A549 (cell line): Measurements from ENCODE around the gene KIF5B.

ENCODE experiments used
- CEBPB ChIP-seq, 2 experiments: fragments of >200 bp in 1 of 2; sonication (Bioruptor Twin) in 1 of 2; formaldehyde crosslinking in 1 of 2; IDR thresholded peaks; 2 replicates each; pipeline ENCODE4 v1.6.1; 2012 to 2016
- CHD4 ChIP-seq: fragments of 200-600 bp; sonication (generic); IDR thresholded peaks from 2 replicates; pipeline ENCODE4 v1.6.1; 2016; ENCODE audit warnings: antibody characterized with exemption, mild to moderate bottlenecking, borderline replicate concordance
- EHMT2 ChIP-seq: fragments of 200-600 bp; sonication (generic); IDR thresholded peaks from 2 replicates; pipeline ENCODE4 v1.6.1; 2016; ENCODE audit warnings: antibody characterized with exemption, low read depth, mild to moderate bottlenecking, moderate library complexity
- JUN ChIP-seq, 2 experiments: fragments of >200 bp; sonication (Bioruptor Twin); formaldehyde crosslinking; IDR thresholded peaks; 2 replicates in 1 of 2; 3 replicates in 1 of 2; pipeline ENCODE4 v1.6.1; 2016 to 2017
- JUNB ChIP-seq: fragments of >200 bp; sonication (Bioruptor Twin); formaldehyde crosslinking; IDR thresholded peaks from 2 replicates; pipeline ENCODE4 v1.6.1; 2016
- KDM5A ChIP-seq: fragments of 200-600 bp; sonication (generic); IDR thresholded peaks from 2 replicates; pipeline ENCODE4 v1.6.1; 2016; ENCODE audit warnings: antibody characterized with exemption, mild to moderate bottlenecking
- MAFK ChIP-seq: fragments of 450-650 bp; IDR thresholded peaks from 2 replicates; pipeline ENCODE4 v1.6.1; 2014; ENCODE audit not compliant: partially characterized antibody
- NR3C1 ChIP-seq: fragments of >200 bp; sonication (Bioruptor Twin); formaldehyde crosslinking; IDR thresholded peaks from 3 replicates; pipeline ENCODE4 v1.6.1; 2017
- POLR2A ChIP-seq: IDR thresholded peaks from 2 replicates; pipeline ENCODE4 v1.6.1; 2012; ENCODE audit warnings: mild to moderate bottlenecking, low read length
- RAD21 ChIP-seq, 2 experiments: fragments of >200 bp in 1 of 2; sonication (Bioruptor Twin) in 1 of 2; formaldehyde crosslinking in 1 of 2; IDR thresholded peaks in 1 of 2; conservative IDR thresholded peaks in 1 of 2; 2 replicates in 1 of 2; 3 replicates in 1 of 2; pipeline ENCODE4 v1.6.1; 2012 to 2018; ENCODE audit warnings: inconsistent platforms in 1 of 2
- TP53 ChIP-seq: fragments of 250-450 bp; sonication (Bioruptor Pico); IDR thresholded peaks from 2 replicates; pipeline ENCODE4 v1.5.0; 2021; ENCODE audit warnings: mild to moderate bottlenecking, moderate library complexity
- TF ChIP-seq, protein P1 (sequence below): fragments of >200 bp; sonication (Bioruptor Twin); formaldehyde crosslinking; IDR thresholded peaks from 3 replicates; pipeline ENCODE4 v1.5.1; 2016
- TF ChIP-seq, protein P2 (sequence below): fragments of 450-650 bp; IDR thresholded peaks from 2 replicates; pipeline ENCODE4 v1.6.1; 2014; ENCODE audit warnings: antibody characterized with exemption
- TF ChIP-seq, protein P3 (sequence below): fragments of 250-450 bp; sonication (Bioruptor Pico); IDR thresholded peaks from 2 replicates; pipeline ENCODE4 v1.5.0; 2021; ENCODE audit warnings: mild to moderate bottlenecking, moderate library complexity, borderline replicate concordance

DNA sequence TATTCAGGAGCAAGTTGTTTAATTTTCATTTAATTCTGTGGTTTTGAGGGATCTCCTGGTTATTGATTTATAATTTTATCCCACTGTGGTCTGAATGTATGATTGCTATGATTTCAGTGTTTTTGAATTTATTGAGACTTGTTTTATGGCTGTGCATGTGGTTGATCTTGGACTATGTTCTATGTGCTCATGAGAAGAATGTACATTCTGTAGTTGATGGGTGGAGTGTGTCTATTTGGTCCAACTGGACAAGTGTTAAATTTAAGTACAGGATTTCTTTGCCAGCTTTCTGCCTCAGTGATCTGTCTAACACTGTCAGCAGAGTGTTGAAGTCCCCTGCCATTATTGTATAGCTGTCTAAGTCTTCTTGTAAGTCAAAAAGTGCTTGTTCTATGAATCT is 34.8 kb upstream of the KIF5B start:
- TF ChIP-seq, protein P1, sequence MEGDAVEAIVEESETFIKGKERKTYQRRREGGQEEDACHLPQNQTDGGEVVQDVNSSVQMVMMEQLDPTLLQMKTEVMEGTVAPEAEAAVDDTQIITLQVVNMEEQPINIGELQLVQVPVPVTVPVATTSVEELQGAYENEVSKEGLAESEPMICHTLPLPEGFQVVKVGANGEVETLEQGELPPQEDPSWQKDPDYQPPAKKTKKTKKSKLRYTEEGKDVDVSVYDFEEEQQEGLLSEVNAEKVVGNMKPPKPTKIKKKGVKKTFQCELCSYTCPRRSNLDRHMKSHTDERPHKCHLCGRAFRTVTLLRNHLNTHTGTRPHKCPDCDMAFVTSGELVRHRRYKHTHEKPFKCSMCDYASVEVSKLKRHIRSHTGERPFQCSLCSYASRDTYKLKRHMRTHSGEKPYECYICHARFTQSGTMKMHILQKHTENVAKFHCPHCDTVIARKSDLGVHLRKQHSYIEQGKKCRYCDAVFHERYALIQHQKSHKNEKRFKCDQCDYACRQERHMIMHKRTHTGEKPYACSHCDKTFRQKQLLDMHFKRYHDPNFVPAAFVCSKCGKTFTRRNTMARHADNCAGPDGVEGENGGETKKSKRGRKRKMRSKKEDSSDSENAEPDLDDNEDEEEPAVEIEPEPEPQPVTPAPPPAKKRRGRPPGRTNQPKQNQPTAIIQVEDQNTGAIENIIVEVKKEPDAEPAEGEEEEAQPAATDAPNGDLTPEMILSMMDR, result no peak
- no peak for TF ChIP-seq NR3C1
- TF ChIP-seq, protein P2, sequence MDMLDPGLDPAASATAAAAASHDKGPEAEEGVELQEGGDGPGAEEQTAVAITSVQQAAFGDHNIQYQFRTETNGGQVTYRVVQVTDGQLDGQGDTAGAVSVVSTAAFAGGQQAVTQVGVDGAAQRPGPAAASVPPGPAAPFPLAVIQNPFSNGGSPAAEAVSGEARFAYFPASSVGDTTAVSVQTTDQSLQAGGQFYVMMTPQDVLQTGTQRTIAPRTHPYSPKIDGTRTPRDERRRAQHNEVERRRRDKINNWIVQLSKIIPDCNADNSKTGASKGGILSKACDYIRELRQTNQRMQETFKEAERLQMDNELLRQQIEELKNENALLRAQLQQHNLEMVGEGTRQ, result no peak
- no peak for TF ChIP-seq KDM5A
- TF ChIP-seq JUN (IDR thresholded peaks at IDR 0.05), result no peak
- TF ChIP-seq, protein P3, sequence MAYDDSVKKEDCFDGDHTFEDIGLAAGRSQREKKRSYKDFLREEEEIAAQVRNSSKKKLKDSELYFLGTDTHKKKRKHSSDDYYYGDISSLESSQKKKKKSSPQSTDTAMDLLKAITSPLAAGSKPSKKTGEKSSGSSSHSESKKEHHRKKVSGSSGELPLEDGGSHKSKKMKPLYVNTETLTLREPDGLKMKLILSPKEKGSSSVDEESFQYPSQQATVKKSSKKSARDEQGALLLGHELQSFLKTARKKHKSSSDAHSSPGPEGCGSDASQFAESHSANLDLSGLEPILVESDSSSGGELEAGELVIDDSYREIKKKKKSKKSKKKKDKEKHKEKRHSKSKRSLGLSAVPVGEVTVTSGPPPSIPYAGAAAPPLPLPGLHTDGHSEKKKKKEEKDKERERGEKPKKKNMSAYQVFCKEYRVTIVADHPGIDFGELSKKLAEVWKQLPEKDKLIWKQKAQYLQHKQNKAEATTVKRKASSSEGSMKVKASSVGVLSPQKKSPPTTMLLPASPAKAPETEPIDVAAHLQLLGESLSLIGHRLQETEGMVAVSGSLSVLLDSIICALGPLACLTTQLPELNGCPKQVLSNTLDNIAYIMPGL (CRISPR knock-in tag), result no peak
- no peak for TF ChIP-seq RAD21 (conservative IDR thresholded peaks at IDR 0.05 in 1 of 2, IDR thresholded peaks at IDR 0.05 in 1 of 2)
- TF ChIP-seq JUNB, result no peak
- TF ChIP-seq TP53 (CRISPR knock-in tag), result no peak
- no peak for TF ChIP-seq POLR2A
- no peak for TF ChIP-seq CEBPB (IDR thresholded peaks at IDR 0.05)
- no peak for TF ChIP-seq EHMT2
- no peak for TF ChIP-seq MAFK
- TF ChIP-seq CHD4, result no peak
